Measurements from ENCODE around the gene RNF187. TPM values are rescaled to one million over a fixed set of nuclear protein-coding genes. Genes with fewer than 3 reads are reported as not detected.

RNF187 gene
- polyA plus RNA-seq, 4 donors, result 25.5 to 46.1 (median 36.7) TPM

DNA sequence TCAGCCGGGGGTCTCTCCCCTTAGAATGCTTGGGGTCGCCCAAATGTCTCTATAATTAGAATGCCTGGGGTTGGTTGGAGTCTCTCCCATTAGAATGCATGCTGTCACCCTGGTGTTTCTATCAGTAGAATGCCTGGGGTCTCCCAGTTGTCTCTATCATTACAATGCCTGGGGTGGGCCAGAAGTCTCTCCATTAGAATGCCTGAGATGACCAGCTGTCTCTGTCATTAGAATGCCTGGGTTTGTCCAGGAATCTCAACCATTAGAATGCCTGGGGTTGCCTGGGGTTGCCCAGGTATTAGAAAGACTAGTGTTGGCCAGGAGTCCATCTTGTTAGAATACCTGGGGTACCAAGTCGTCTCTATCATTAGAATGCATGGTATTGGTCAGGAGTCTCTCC lies 51.6 kb downstream of the RNF187 start:
- FAIRE-seq (no peak), DNase-seq (no peak)
- no peaks in the 10 kb centered on the region for H3K27me3 ChIP-seq (ENCODE audit: control insufficient read depth in 3 of 3, insufficient read depth in 3 of 3, low read length in 3 of 3)

DNA sequence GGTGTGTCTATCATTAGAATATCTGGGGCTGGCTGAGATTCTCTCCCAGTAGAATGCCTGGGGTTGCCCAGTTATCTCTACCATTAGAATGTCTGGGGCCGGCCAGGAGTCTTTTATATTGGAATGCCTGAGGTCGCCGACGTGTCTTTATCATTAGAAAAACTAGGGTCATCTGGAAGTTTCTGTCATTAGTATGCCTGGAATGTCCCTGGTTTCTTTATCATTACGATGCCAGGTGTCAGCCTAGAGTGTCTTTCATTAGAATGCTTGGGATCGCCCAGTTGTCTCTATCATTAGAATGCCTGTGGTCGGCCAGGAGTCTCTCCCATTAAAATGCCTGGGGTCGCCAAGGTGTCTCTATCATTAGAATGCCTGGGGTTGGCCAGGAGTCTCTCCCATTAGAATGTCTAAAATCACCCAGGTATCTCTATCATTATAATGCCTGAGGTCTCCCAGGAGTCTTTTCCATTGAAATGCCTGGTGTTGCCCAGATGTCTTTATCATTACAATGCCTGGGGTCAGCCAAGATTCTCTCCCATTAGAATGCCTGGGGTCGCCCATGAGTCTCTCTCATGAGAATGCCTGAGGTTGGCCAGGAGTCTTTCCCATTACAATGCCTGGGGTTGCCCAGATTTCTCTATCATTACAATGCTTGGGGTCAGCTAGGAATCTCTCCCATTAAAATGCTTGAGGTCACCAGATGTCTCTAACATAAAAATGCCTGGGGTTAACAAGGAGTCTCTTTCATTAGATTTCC lies 53.2 kb downstream of the RNF187 start:
- DNase-seq, result no peak
- no peaks in the 10 kb centered on the region for H3K36me3 ChIP-seq (ENCODE audit: control insufficient read depth in 3 of 3, insufficient read depth in 2 of 3, low read depth in 1 of 3, low read length in 3 of 3)
- WGBS, 3 donors, result 55 to 68% (median 62%) methylated on average over 9 of the region's 9 CpGs
- no peak overlapping the region for H3K27ac ChIP-seq (ENCODE audit: low read depth in 1 of 3, low read length in 2 of 3)
- peaks cover 0 to 32% of the 10 kb centered on the region in 2 donors for H3K9me3 ChIP-seq (ENCODE audit: control insufficient read depth in 2 of 2, insufficient read depth in 1 of 2, low read depth in 1 of 2, low read length in 1 of 2)
- no peak for FAIRE-seq
- H3K4me1 ChIP-seq (ENCODE audit: control insufficient read depth in 3 of 3, insufficient read depth in 2 of 3, low read depth in 1 of 3, low read length in 2 of 3), result no peaks in the 10 kb centered on the region
- no peak overlapping the region for H3K4me3 ChIP-seq (ENCODE audit: low read depth in 1 of 3, low read length in 3 of 3)
- no peaks in the 10 kb centered on the region for H3K27me3 ChIP-seq (ENCODE audit: control insufficient read depth in 3 of 3, insufficient read depth in 3 of 3, low read length in 3 of 3)

More for the DNA sequence above, 51.6 kb downstream of the RNF187 start:
- H3K4me3 ChIP-seq (ENCODE audit: low read depth in 1 of 3, low read length in 3 of 3), result no peak overlapping the region
- H3K4me1 ChIP-seq (ENCODE audit: control insufficient read depth in 3 of 3, insufficient read depth in 2 of 3, low read depth in 1 of 3, low read length in 2 of 3), result no peaks in the 10 kb centered on the region
- no peak overlapping the region for H3K27ac ChIP-seq (ENCODE audit: low read depth in 1 of 3, low read length in 2 of 3)
- WGBS, 3 donors, result 51 to 58% (median 52%) methylated on average over 3 of the region's 3 CpGs
- no peaks in the 10 kb centered on the region for H3K36me3 ChIP-seq (ENCODE audit: control insufficient read depth in 3 of 3, insufficient read depth in 2 of 3, low read depth in 1 of 3, low read length in 3 of 3)
- H3K9me3 ChIP-seq (ENCODE audit: control insufficient read depth in 2 of 2, insufficient read depth in 1 of 2, low read depth in 1 of 2, low read length in 1 of 2), result peaks cover 0 to 32% of the 10 kb centered on the region in 2 donors

DNA sequence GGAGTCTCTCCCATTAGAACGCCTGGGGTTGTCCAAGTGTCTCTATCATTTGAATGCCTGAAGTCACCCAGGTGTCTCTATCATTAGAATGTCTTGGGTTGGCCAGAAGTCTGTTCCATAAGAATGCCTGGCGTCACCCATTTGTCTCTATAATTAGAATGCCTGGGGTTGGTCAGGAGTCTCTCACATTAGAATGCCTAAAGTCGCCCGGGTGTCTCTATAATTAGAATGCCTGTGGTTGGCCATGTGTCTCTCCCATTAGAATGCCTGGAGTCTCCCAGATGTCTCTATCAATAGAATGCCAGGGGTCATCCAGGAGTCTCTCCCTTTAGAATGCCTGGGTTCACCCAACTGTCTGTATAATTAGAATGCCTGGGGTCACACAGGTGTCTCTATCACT lies 54.5 kb downstream of the RNF187 start:
- DNase-seq (no peak), FAIRE-seq (no peak)
- peaks cover 0 to 21% of the 10 kb centered on the region in 2 donors for H3K9me3 ChIP-seq (ENCODE audit: control insufficient read depth in 2 of 2, insufficient read depth in 1 of 2, low read depth in 1 of 2, low read length in 1 of 2)
- no peak overlapping the region for H3K4me3 ChIP-seq (ENCODE audit: low read depth in 1 of 3, low read length in 3 of 3)
- H3K4me1 ChIP-seq (ENCODE audit: control insufficient read depth in 3 of 3, insufficient read depth in 2 of 3, low read depth in 1 of 3, low read length in 2 of 3), result no peaks in the 10 kb centered on the region
- no peaks in the 10 kb centered on the region for H3K36me3 ChIP-seq (ENCODE audit: control insufficient read depth in 3 of 3, insufficient read depth in 2 of 3, low read depth in 1 of 3, low read length in 3 of 3)
- H3K27me3 ChIP-seq (ENCODE audit: control insufficient read depth in 3 of 3, insufficient read depth in 3 of 3, low read length in 3 of 3), result no peaks in the 10 kb centered on the region
- 71 to 83% (median 72%) methylated on average over 4 of the region's 4 CpGs for WGBS, 3 donors
- no peak overlapping the region for H3K27ac ChIP-seq (ENCODE audit: low read depth in 1 of 3, low read length in 2 of 3)

DNA sequence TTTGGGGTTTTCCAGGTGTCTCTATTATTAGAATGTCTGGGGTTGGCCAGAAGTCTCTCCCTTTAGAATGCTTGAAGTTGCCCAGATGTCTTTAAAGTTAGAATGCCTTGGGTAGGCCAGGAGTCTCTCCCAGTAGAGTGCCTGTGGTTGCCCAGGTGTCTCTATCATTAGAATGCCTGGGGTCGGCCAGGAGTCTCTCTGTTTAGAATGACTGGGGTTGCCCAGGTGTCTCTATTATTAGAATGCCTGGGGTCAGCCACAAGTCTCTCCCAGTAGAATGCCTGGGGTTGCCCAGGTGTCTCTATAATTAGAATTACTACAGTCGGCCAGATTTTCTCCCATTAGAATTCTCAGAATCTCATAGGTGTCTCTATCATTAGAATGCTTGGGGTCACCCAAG lies 55.2 kb downstream of the RNF187 start:
- DNase-seq (no peak), FAIRE-seq (no peak)
- 59 to 72% (median 67%) methylated on average over 2 of the region's 2 CpGs for WGBS, 3 donors
- no peaks in the 10 kb centered on the region for H3K4me1 ChIP-seq (ENCODE audit: control insufficient read depth in 3 of 3, insufficient read depth in 2 of 3, low read depth in 1 of 3, low read length in 2 of 3)
- H3K9me3 ChIP-seq (ENCODE audit: control insufficient read depth in 2 of 2, insufficient read depth in 1 of 2, low read depth in 1 of 2, low read length in 1 of 2), result peaks cover 0 to 14% of the 10 kb centered on the region in 2 donors
- no peak overlapping the region for H3K27ac ChIP-seq (ENCODE audit: low read depth in 1 of 3, low read length in 2 of 3)
- H3K27me3 ChIP-seq (ENCODE audit: control insufficient read depth in 3 of 3, insufficient read depth in 3 of 3, low read length in 3 of 3), result no peaks in the 10 kb centered on the region
- no peak overlapping the region for H3K4me3 ChIP-seq (ENCODE audit: low read depth in 1 of 3, low read length in 3 of 3)
- H3K36me3 ChIP-seq (ENCODE audit: control insufficient read depth in 3 of 3, insufficient read depth in 2 of 3, low read depth in 1 of 3, low read length in 3 of 3), result no peaks in the 10 kb centered on the region

GRCh38 chr1:228542981-228543380 lies 55.8 kb downstream of the RNF187 start:
- DNase-seq (no peak), FAIRE-seq (no peak)
- H3K9me3 ChIP-seq (ENCODE audit: control insufficient read depth in 2 of 2, insufficient read depth in 1 of 2, low read depth in 1 of 2, low read length in 1 of 2), result peaks cover 0 to 8% of the 10 kb centered on the region in 2 donors
- no peaks in the 10 kb centered on the region for H3K36me3 ChIP-seq (ENCODE audit: control insufficient read depth in 3 of 3, insufficient read depth in 2 of 3, low read depth in 1 of 3, low read length in 3 of 3)
- 56 to 66% (median 64%) methylated on average over 5 of the region's 5 CpGs for WGBS, 3 donors
- no peak overlapping the region for H3K27ac ChIP-seq (ENCODE audit: low read depth in 1 of 3, low read length in 2 of 3)
- no peaks in the 10 kb centered on the region for H3K4me1 ChIP-seq (ENCODE audit: control insufficient read depth in 3 of 3, insufficient read depth in 2 of 3, low read depth in 1 of 3, low read length in 2 of 3)
- H3K27me3 ChIP-seq (ENCODE audit: control insufficient read depth in 3 of 3, insufficient read depth in 3 of 3, low read length in 3 of 3), result no peaks in the 10 kb centered on the region
- H3K4me3 ChIP-seq (ENCODE audit: low read depth in 1 of 3, low read length in 3 of 3), result no peak overlapping the region

DNA sequence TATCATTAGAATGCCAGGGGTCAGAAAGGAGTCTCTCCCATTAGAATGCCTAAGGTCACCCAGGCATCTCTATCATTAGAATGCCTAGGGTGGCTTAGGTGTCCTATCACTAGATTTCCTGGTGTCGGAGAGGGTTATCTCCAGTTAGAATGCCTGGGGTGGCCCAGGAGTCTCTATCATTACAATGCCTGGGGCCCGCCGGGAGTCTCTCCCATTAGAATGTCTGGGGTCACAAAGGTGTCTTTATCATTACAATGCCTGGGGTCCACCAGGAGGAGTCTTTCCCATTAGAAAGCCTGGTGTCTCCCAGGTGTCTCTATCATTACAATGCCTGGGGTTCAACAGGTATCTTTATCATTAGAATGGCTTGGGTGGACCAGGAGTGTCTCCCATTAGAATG lies 56.2 kb downstream of the RNF187 start:
- Histone ChIP-seq H3K4me1 (ENCODE audit: control insufficient read depth in 3 of 3, insufficient read depth in 2 of 3, low read depth in 1 of 3, low read length in 2 of 3) (no peaks in the 10 kb centered on the region), H3K27me3 (ENCODE audit: control insufficient read depth in 3 of 3, insufficient read depth in 3 of 3, low read length in 3 of 3) (peaks cover 0 to 4% (median 0%) of the 10 kb centered on the region in 3 donors), H3K4me3 (ENCODE audit: low read depth in 1 of 3, low read length in 3 of 3) (no peak overlapping the region), H3K9me3 (ENCODE audit: control insufficient read depth in 2 of 2, insufficient read depth in 1 of 2, low read depth in 1 of 2, low read length in 1 of 2) (peaks cover 0 to 4% of the 10 kb centered on the region in 2 donors), H3K27ac (ENCODE audit: low read depth in 1 of 3, low read length in 2 of 3) (no peak overlapping the region), H3K36me3 (ENCODE audit: control insufficient read depth in 3 of 3, insufficient read depth in 2 of 3, low read depth in 1 of 3, low read length in 3 of 3) (no peaks in the 10 kb centered on the region)
- DNase-seq (no peak), FAIRE-seq (no peak)
- WGBS, 3 donors, result 75 to 81% (median 78%) methylated on average over 3 of the region's 3 CpGs

DNA sequence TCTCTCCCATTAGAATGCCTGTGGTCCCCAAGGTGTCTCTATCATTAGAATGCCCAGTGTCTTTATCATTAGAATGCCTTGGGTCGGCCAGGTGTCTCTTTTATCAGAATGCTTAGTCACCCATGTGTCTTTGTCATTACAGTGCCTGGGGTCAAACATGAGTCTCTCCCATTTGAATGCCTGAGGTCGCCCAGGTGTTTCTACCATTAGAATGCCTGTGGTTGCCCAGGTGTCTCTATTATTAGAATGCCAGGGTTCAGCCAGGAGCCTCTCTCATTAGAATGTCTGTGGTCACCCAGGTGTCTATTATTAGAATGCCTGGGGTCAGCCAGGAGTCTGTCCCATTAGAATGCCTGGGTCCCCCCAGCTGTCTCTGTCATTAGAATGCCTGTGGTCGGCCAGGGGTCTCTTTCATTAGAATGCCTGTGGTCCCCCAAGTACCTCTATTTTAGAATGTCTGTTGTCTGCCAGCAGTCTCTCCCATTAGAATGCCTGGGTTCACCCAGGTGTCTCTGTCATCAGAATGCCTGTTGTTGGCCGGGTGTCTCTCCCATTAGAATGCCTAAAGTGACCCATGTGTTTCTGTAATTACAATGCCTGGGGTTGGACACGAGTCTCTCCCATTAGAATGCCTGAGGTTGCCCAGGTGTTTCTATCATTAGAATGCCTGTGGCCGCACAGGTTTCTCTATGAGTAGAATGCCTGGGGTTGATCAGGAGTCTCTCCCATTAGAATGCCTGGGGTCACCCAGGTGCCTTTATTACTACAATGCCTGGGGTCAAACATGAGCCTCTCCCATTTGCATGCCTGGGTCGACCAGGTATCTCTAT lies 57.1 kb downstream of the RNF187 start:
- Histone ChIP-seq H3K4me1 (ENCODE audit: control insufficient read depth in 3 of 3, insufficient read depth in 2 of 3, low read depth in 1 of 3, low read length in 2 of 3) (no peaks in the 10 kb centered on the region), H3K4me3 (ENCODE audit: low read depth in 1 of 3, low read length in 3 of 3) (no peak overlapping the region), H3K36me3 (ENCODE audit: control insufficient read depth in 3 of 3, insufficient read depth in 2 of 3, low read depth in 1 of 3, low read length in 3 of 3) (no peaks in the 10 kb centered on the region), H3K27ac (ENCODE audit: low read depth in 1 of 3, low read length in 2 of 3) (no peak overlapping the region), H3K27me3 (ENCODE audit: control insufficient read depth in 3 of 3, insufficient read depth in 3 of 3, low read length in 3 of 3) (peaks cover 0 to 4% (median 2%) of the 10 kb centered on the region in 3 donors), H3K9me3 (ENCODE audit: control insufficient read depth in 2 of 2, insufficient read depth in 1 of 2, low read depth in 1 of 2, low read length in 1 of 2) (no peaks in the 10 kb centered on the region)
- no peak for DNase-seq
- 46 to 54% (median 49%) methylated on average over 7 of the region's 7 CpGs for WGBS, 3 donors
- FAIRE-seq, result no peak

GRCh38 chr1:228544921-228545591 lies 57.9 kb downstream of the RNF187 start:
- no peak overlapping the region for H3K27ac ChIP-seq (ENCODE audit: low read depth in 1 of 3, low read length in 2 of 3)
- FAIRE-seq (no peak), DNase-seq (no peak)
- no peaks in the 10 kb centered on the region for H3K36me3 ChIP-seq (ENCODE audit: control insufficient read depth in 3 of 3, insufficient read depth in 2 of 3, low read depth in 1 of 3, low read length in 3 of 3)
- no peaks in the 10 kb centered on the region for H3K4me1 ChIP-seq (ENCODE audit: control insufficient read depth in 3 of 3, insufficient read depth in 2 of 3, low read depth in 1 of 3, low read length in 2 of 3)
- H3K9me3 ChIP-seq (ENCODE audit: control insufficient read depth in 2 of 2, insufficient read depth in 1 of 2, low read depth in 1 of 2, low read length in 1 of 2), result no peaks in the 10 kb centered on the region
- WGBS, 3 donors, result 42 to 58% (median 48%) methylated on average over 4 of the region's 4 CpGs
- peaks cover 0 to 5% (median 2%) of the 10 kb centered on the region in 3 donors for H3K27me3 ChIP-seq (ENCODE audit: control insufficient read depth in 3 of 3, insufficient read depth in 3 of 3, low read length in 3 of 3)
- no peak overlapping the region for H3K4me3 ChIP-seq (ENCODE audit: low read depth in 1 of 3, low read length in 3 of 3)
